Heart left ventricle (tissue), 13 donors: ENCODE results near the gene IL10RB.

Source experiments
- POLR2A ChIP-seq, 2 donors: fragments of 450-650 bp; IDR thresholded peaks; one replicate each; pipeline ENCODE4 v1.6.1; 2017; ENCODE audit warnings: antibody characterized with exemption in 2 of 2, mild to moderate bottlenecking in 2 of 2, moderate library complexity in 2 of 2
- TF ChIP-seq, protein P1 (sequence below), 12 donors: fragments of 200-600 bp; sonication (generic) in 4 of 12; IDR thresholded peaks; one replicate each; pipeline versions ENCODE4 v1.5.0 to v1.8.0; 2018 to 2022; ENCODE audit warnings: antibody characterized with exemption in 12 of 12, mild to moderate bottlenecking in 5 of 12
- donor health status: ischemic (EF 13 %, LVEDD 7.1; RV severe dilation, severe dysfunction).
- donor health status: DM: no; HTN: yes; CAD: no.
- donor health status: DM: no; HTN: no; CAD: no.
- donor health status: ischemic (EF 25% LVEDD 6.9; RV normal size, moderate dysfunction).
- donor health status: ischemic (EF 25% LVEDD 5.7; RV mildly dilated, moderate dysfunction).
- donor health status: ischemic (EF 35%, LVEDD 5.7; RV mildly dilated, moderate dysfunction).
- donor health status: nonischemic (EF 11% LVEDD 7.7; RV severe dilation, severe dysfunction).
- donor health status: DM: yes; HTN: yes; CAD: no.
- donor health status: PGD.
- donor health status: ischemic (EF 29% LVEDD 5.4; RV normal size, mild dysfunction).
- donor health status: nonischemic (EF 23%, LVEDD 6.1; RV moderate dilation, normal function).

DNA sequence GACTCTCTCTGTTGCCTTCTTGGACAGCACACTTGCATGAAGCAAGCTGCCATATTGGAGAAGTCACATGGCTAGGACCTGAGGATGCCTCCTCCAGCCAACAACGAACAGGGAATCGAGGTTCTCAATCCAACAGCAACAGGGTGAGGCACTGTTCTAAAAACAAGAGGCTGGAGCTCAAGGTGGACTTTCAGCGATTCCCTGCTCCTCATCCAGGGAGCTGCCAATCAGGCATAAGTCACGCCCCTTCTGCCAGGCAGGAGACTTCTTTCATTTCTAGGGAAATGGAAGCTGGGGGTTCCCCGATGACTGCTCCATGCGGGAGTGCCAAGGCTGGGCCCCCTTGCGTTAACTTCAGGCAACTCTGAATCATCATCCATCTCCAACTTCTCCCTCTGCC lies 35.9 kb downstream of the IL10RB start:
- TF ChIP-seq, protein P1, sequence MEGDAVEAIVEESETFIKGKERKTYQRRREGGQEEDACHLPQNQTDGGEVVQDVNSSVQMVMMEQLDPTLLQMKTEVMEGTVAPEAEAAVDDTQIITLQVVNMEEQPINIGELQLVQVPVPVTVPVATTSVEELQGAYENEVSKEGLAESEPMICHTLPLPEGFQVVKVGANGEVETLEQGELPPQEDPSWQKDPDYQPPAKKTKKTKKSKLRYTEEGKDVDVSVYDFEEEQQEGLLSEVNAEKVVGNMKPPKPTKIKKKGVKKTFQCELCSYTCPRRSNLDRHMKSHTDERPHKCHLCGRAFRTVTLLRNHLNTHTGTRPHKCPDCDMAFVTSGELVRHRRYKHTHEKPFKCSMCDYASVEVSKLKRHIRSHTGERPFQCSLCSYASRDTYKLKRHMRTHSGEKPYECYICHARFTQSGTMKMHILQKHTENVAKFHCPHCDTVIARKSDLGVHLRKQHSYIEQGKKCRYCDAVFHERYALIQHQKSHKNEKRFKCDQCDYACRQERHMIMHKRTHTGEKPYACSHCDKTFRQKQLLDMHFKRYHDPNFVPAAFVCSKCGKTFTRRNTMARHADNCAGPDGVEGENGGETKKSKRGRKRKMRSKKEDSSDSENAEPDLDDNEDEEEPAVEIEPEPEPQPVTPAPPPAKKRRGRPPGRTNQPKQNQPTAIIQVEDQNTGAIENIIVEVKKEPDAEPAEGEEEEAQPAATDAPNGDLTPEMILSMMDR (IDR thresholded peaks at IDR 0.05), result no peak
- TF ChIP-seq POLR2A (IDR thresholded peaks at IDR 0.05), result no peak
